ENCODE results near the gene SRSF11. TPM values are rescaled to one million over a fixed set of nuclear protein-coding genes. Genes with fewer than 3 reads are reported as not detected.

Gene SRSF11
- total RNA-seq, 1 experiment from 2014 or later: 145 TPM

DNA sequence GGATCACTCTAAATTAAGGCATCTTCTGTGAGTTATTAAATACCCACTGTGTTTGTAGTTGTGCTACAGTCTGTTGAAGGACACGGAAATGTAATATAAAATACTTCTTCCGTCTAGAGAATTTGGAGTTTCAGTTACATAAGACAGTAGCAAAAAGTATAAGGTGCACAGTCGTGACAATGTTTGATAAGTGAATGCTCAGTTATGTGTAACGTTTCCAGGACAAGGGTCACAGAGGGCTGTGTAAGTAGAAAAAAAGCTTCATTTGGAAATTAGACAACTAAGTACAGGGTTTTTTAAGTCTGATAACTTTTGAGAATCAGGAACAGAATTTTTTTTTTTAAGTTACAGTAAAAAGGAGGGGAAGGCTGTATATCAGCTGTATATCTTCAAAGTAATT lies 27.5 kb downstream of the SRSF11 start:
- Histone ChIP-seq H3K27me3 (ENCODE audit: control insufficient read depth, insufficient read depth, low read length) (no peaks in the 10 kb centered on the region), H3K27ac (ENCODE audit: low read length) (no peak overlapping the region), H3K4me3 (ENCODE audit: low read depth in 2 of 2, low read length in 2 of 2) (no peak overlapping the region), H3K36me3 (ENCODE audit: control insufficient read depth, insufficient read depth, low read length) (peaks cover 85% of the 10 kb centered on the region), H3K9me3 (ENCODE audit: control insufficient read depth, insufficient read depth, low read depth, low read length) (no peaks in the 10 kb centered on the region), H3K4me1 (ENCODE audit: control insufficient read depth, insufficient read depth, low read length) (no peaks in the 10 kb centered on the region)
- BruUV-seq (replicated peaks): no TSS peak
- CTCF ChIA-PET: no interaction called here
- POLR2A ChIA-PET: no interaction called here
- in situ Hi-C loops (cut with HindIII; ENCODE audit: low pct_unique_long_range_greater_than_20kb, low sequenced_read_pairs) (no loop called here), intact Hi-C loops (cut with micrococcal nuclease; ENCODE audit: unreplicated experiment) (no loop called here)
- ATAC-seq (no peak), DNase-seq (ENCODE audit: low read depth, low spot score) (no peak)
- TF ChIP-seq, protein P1, sequence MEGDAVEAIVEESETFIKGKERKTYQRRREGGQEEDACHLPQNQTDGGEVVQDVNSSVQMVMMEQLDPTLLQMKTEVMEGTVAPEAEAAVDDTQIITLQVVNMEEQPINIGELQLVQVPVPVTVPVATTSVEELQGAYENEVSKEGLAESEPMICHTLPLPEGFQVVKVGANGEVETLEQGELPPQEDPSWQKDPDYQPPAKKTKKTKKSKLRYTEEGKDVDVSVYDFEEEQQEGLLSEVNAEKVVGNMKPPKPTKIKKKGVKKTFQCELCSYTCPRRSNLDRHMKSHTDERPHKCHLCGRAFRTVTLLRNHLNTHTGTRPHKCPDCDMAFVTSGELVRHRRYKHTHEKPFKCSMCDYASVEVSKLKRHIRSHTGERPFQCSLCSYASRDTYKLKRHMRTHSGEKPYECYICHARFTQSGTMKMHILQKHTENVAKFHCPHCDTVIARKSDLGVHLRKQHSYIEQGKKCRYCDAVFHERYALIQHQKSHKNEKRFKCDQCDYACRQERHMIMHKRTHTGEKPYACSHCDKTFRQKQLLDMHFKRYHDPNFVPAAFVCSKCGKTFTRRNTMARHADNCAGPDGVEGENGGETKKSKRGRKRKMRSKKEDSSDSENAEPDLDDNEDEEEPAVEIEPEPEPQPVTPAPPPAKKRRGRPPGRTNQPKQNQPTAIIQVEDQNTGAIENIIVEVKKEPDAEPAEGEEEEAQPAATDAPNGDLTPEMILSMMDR (IDR thresholded peaks at IDR 0.05): no peak
- TF ChIP-seq, protein P2, sequence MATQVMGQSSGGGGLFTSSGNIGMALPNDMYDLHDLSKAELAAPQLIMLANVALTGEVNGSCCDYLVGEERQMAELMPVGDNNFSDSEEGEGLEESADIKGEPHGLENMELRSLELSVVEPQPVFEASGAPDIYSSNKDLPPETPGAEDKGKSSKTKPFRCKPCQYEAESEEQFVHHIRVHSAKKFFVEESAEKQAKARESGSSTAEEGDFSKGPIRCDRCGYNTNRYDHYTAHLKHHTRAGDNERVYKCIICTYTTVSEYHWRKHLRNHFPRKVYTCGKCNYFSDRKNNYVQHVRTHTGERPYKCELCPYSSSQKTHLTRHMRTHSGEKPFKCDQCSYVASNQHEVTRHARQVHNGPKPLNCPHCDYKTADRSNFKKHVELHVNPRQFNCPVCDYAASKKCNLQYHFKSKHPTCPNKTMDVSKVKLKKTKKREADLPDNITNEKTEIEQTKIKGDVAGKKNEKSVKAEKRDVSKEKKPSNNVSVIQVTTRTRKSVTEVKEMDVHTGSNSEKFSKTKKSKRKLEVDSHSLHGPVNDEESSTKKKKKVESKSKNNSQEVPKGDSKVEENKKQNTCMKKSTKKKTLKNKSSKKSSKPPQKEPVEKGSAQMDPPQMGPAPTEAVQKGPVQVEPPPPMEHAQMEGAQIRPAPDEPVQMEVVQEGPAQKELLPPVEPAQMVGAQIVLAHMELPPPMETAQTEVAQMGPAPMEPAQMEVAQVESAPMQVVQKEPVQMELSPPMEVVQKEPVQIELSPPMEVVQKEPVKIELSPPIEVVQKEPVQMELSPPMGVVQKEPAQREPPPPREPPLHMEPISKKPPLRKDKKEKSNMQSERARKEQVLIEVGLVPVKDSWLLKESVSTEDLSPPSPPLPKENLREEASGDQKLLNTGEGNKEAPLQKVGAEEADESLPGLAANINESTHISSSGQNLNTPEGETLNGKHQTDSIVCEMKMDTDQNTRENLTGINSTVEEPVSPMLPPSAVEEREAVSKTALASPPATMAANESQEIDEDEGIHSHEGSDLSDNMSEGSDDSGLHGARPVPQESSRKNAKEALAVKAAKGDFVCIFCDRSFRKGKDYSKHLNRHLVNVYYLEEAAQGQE (IDR thresholded peaks at IDR 0.05; ENCODE audit: insufficient read depth in 1 of 2, low read depth in 2 of 2, low read length in 1 of 2): no peak
- no peak for TF ChIP-seq SIN3A (IDR thresholded peaks at IDR 0.05; ENCODE audit: borderline replicate concordance, insufficient read depth, low read depth, low read length)
- no peak for TF ChIP-seq POLR2AphosphoS5 (IDR thresholded peaks at IDR 0.05; ENCODE audit: low read depth, low read length)
- TF ChIP-seq TCF7L2 (IDR thresholded peaks at IDR 0.05; ENCODE audit: low read depth, low read length): no peak

DNA sequence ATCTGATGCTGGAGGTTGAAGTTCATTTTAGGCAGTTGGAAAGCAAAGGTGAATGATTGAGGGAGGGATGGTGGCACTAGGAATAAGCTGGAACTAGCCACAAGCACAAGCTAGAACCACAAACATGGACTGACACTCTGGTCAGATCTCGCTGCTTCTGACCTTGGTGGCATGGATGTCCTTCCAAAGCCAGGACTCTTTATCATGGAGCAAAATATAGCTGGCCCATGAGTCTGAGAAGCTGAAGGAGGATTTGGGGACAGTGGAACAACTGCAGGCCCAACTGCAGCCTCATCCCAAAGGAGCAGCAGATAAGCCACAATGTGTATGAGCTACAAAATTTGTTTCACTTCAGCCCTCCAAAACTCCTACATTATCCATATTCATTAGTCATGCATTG lies 35.5 kb downstream of the SRSF11 start:
- peak; percentile 36 for ATAC-seq
- no peak for DNase-seq (ENCODE audit: low read depth, low spot score)
- H3K9me3 ChIP-seq (ENCODE audit: control insufficient read depth, insufficient read depth, low read depth, low read length): no peaks in the 10 kb centered on the region
- ChIA-PET POLR2A (interaction anchor here (0.6 to 0.8 kb wide), 2 partner anchors 48 to 50 kb away, joined by 3 read pairs; no protein-coding TSS in a partner anchor), CTCF (no interaction called here)
- H3K4me1 ChIP-seq (ENCODE audit: control insufficient read depth, insufficient read depth, low read length): no peaks in the 10 kb centered on the region
- BruUV-seq (replicated peaks): no TSS peak
- H3K36me3 ChIP-seq (ENCODE audit: control insufficient read depth, insufficient read depth, low read length): peaks cover 12% of the 10 kb centered on the region
- in situ Hi-C loops (cut with HindIII; ENCODE audit: low pct_unique_long_range_greater_than_20kb, low sequenced_read_pairs): no loop called here
- intact Hi-C loops (cut with micrococcal nuclease; ENCODE audit: unreplicated experiment): loop anchor here (10.0 kb wide), 1 partner anchor 258 kb away; no protein-coding TSS in a partner anchor
- no peak overlapping the region for H3K27ac ChIP-seq (ENCODE audit: low read length)
- H3K27me3 ChIP-seq (ENCODE audit: control insufficient read depth, insufficient read depth, low read length): no peaks in the 10 kb centered on the region
- no peak overlapping the region for H3K4me3 ChIP-seq (ENCODE audit: low read depth in 2 of 2, low read length in 2 of 2)
- TF ChIP-seq TCF7L2 (IDR thresholded peaks at IDR 0.05; ENCODE audit: low read depth, low read length) (no peak), SIN3A (IDR thresholded peaks at IDR 0.05; ENCODE audit: borderline replicate concordance, insufficient read depth, low read depth, low read length) (no peak), POLR2AphosphoS5 (IDR thresholded peaks at IDR 0.05; ENCODE audit: low read depth, low read length) (no peak)
- TF ChIP-seq, protein P2 (IDR thresholded peaks at IDR 0.05; ENCODE audit: insufficient read depth in 1 of 2, low read depth in 2 of 2, low read length in 1 of 2): no peak
- TF ChIP-seq, protein P1 (IDR thresholded peaks at IDR 0.05): no peak
